OCI-LY7 (cell line): ENCODE measurements around the gene ERC1.

Experiments used
- CTCF ChIP-seq: fragments of 200-600 bp; sonication (generic); conservative IDR thresholded peaks from 2 replicates; pipeline ENCODE4 v1.5.1; 2014; ENCODE audit warnings: mild to moderate bottlenecking, antibody characterized with exemption, low read length, moderate library complexity, mixed read lengths
- EZH2phosphoT487 ChIP-seq: fragments of 200-600 bp; sonication (generic); IDR thresholded peaks from 2 replicates; pipeline ENCODE4 v1.6.1; 2018; ENCODE audit warnings: low read depth, borderline replicate concordance, mild to moderate bottlenecking, mixed run types, antibody characterized with exemption, low read length, moderate library complexity, mixed read lengths

GRCh38 chr12:1528791-1529190 is 537.8 kb downstream of the ERC1 start:
- TF ChIP-seq CTCF: no peak
- TF ChIP-seq EZH2phosphoT487: no peak
